Thoracic aorta (tissue), 2 donors: ENCODE data around the gene SNPH. TPM values are rescaled to one million over a fixed set of nuclear protein-coding genes. Genes with fewer than 3 reads are reported as not detected.

Experiments used
- ATAC-seq: fragments of 150-250 bp; one replicate; pipeline ENCODE4 v1.8.0; 2017; ENCODE audit warnings: low read depth; ENCODE audit not compliant: insufficient number of reproducible peaks, low FRiP score
- DNase-seq: peaks from one replicate; pipeline ENCODE4 v3.0.0-alpha.2; 2020; ENCODE audit warnings: low spot score
- H3K27ac ChIP-seq, 2 donors: fragments of 200-600 bp; sonication (generic); 1 replicate in 1 of 2; 2 replicates in 1 of 2; pipeline ENCODE4 v1.5.1; 2016; ENCODE audit warnings: mild to moderate bottlenecking in 2 of 2, moderate library complexity in 2 of 2
- H3K27me3 ChIP-seq: fragments of 200-600 bp; sonication (generic); replicated peaks from 2 replicates; pipeline ENCODE4 v1.6.0; 2016; ENCODE audit warnings: mild to moderate bottlenecking; ENCODE audit not compliant: insufficient read depth
- H3K36me3 ChIP-seq: fragments of 200-600 bp; sonication (generic); one replicate; pipeline ENCODE4 v1.5.1; 2016
- H3K4me1 ChIP-seq, 2 donors: fragments of 200-600 bp; sonication (generic); 1 replicate in 1 of 2; 2 replicates in 1 of 2; pipeline versions ENCODE4 v1.5.1 to v1.6.0; 2016; ENCODE audit warnings: low read depth in 2 of 2, mild to moderate bottlenecking in 1 of 2; ENCODE audit not compliant: control insufficient read depth in 1 of 2
- H3K4me3 ChIP-seq: fragments of 200-600 bp; sonication (generic); 2 replicates; pipeline ENCODE4 v1.5.1; 2016; ENCODE audit warnings: mild to moderate bottlenecking
- H3K9me3 ChIP-seq: fragments of 200-600 bp; sonication (generic); 2 replicates; pipeline ENCODE4 v1.5.1; 2016
- total RNA-seq, 2 donors: library from RNA; depleted of rRNA; stranded (reverse); fragments of >200 nt; gene quantifications; one replicate each; pipeline versions ENCODE4 v1.1.0 to v1.2.3, GENCODE V29; 2016
- TF ChIP-seq, protein P1 (sequence below): fragments of 200-600 bp; sonication (generic); IDR thresholded peaks from one replicate; pipeline ENCODE4 v1.5.1; 2019; ENCODE audit warnings: antibody characterized with exemption

The SNPH gene
- total RNA-seq, 2 donors from 2014 or later = 13.4 to 14.6 TPM

DNA sequence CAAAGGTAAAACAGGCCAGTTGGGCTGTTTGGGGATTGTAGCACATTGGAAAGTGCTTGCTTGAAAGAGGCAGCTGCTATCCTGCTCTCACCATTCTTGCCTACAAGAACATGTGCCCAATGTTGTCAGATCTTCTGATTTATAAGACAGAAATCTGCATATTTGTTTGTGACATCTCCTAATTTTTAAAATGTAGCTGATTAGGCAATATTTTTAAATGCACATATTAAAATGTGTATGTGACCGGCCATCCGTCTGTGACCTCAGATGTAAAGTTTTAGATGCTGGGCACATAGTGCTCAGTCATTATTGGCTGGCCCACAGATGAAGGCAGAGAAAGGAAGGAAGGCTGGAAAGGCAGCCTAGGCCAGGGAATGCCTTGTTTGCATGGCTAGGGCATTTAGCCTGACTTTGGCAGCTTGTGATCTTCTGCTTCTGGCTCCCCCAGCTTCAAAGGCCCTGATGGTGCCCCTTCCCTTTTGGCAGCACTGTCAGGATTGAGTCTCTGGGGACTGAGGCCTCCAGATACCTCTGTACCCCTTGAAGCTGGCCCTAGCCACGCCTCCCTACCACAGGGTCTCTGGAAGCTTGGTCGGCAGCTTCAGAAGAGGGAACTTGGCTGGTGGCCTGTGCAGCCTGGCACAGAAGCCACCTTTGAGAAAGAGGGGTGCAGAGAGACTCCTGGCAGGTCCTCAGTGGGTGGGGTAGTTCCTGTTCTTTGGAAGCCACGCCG lies 6.4 kb downstream of the SNPH start:
- H3K27ac ChIP-seq = no peak overlapping the region
- H3K27me3 ChIP-seq = no peaks in the 10 kb centered on the region
- H3K9me3 ChIP-seq = no peaks in the 10 kb centered on the region
- TF ChIP-seq, protein P1, sequence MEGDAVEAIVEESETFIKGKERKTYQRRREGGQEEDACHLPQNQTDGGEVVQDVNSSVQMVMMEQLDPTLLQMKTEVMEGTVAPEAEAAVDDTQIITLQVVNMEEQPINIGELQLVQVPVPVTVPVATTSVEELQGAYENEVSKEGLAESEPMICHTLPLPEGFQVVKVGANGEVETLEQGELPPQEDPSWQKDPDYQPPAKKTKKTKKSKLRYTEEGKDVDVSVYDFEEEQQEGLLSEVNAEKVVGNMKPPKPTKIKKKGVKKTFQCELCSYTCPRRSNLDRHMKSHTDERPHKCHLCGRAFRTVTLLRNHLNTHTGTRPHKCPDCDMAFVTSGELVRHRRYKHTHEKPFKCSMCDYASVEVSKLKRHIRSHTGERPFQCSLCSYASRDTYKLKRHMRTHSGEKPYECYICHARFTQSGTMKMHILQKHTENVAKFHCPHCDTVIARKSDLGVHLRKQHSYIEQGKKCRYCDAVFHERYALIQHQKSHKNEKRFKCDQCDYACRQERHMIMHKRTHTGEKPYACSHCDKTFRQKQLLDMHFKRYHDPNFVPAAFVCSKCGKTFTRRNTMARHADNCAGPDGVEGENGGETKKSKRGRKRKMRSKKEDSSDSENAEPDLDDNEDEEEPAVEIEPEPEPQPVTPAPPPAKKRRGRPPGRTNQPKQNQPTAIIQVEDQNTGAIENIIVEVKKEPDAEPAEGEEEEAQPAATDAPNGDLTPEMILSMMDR = no peak
- H3K4me3 ChIP-seq = no peak overlapping the region
- H3K4me1 ChIP-seq = no peaks in the 10 kb centered on the region
- no peak for DNase-seq
- H3K36me3 ChIP-seq = no peaks in the 10 kb centered on the region
- no peak for ATAC-seq

DNA sequence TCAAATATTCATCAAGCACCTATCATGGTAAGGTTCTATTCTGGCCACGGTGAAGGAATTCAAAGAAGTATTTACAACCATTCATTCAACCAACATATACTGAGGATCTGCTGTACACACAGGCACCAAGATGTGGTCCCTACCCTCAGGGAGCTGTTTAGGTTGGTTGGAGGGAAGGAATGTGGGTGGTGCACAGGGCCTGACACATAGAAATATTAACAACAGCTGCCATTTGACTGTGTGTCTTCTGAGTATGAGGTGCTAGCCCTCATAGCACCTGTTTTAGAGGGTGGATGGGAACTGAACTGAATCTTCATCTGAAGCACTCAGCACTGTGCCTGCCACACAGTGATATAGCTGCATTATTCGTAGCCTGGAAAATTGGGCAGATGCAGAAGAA lies 7.3 kb downstream of the SNPH start:
- H3K27ac ChIP-seq = no peak overlapping the region
- no peak for DNase-seq
- H3K36me3 ChIP-seq = no peaks in the 10 kb centered on the region
- no peaks in the 10 kb centered on the region for H3K27me3 ChIP-seq
- no peak for ATAC-seq
- no peak overlapping the region for H3K4me3 ChIP-seq
- TF ChIP-seq, protein P1 = no peak
- no peaks in the 10 kb centered on the region for H3K4me1 ChIP-seq
- no peaks in the 10 kb centered on the region for H3K9me3 ChIP-seq

DNA sequence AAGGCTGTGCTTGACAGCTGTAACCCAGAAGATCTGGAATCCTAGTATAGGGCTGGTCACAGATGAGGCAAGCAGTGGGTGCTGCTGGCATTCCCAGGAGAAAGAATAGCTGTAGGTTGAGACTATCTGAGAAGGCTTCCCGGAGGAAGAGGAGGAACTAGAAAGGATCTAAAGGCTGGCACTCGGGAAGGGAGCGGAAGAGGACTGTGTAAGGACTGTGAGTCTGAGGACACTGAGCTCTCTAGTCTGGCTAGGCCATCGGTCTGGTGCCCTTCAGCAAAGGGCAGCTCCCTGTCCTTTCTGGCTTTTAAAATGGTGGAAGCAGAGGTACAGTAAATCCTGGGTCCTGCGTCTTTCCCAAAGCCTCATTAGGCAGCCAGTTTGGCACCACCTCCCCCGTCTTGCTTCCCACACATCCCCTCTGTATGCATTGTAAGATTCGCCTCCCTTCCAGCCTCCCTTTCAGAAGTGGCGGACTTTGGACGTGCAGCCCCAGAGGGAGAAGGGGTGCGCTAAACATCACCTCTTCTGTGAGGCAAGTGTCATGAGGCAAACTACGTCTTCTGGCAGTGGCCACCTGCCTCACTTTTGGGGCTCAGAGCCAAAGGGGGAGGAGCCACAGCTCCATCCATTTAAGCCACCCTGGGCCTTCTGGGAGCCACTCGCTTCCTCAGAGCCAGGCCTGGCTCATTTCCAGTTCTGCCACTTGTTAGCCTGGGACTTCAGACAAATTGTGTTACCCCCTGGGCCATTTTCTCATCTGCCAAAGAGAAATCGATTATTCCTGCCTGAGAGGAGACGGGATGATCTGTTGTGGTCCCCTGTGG lies 8.6 kb downstream of the SNPH start:
- Histone ChIP-seq H3K4me1 (no peaks in the 10 kb centered on the region), H3K27ac (no peak overlapping the region), H3K4me3 (no peak overlapping the region), H3K9me3 (no peaks in the 10 kb centered on the region), H3K36me3 (no peaks in the 10 kb centered on the region), H3K27me3 (no peaks in the 10 kb centered on the region)
- TF ChIP-seq, protein P1 = no peak
- ATAC-seq (no peak), DNase-seq (no peak)

DNA sequence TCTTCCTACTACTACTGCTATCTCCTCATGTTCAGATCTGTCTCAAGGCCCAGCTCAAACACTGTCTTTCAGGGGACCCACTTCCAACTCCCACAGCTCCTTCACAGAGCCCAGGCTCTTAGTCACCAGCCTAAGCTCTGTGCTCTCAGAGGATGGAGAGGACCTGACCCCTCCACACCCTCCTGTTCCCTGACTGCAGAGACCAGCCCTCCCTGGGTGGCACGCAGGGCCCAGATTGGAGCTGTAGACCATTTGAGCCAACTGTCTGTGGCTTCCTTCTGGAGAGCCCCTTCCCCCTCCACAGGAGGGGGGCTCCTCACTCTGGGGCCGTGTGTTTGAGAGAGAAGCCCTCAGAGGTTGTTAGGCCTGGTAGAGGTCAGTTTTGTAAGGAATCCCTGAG lies 9.8 kb downstream of the SNPH start:
- no peak overlapping the region for H3K27ac ChIP-seq
- H3K4me1 ChIP-seq = no peaks in the 10 kb centered on the region
- H3K9me3 ChIP-seq = no peaks in the 10 kb centered on the region
- no peaks in the 10 kb centered on the region for H3K27me3 ChIP-seq
- no peak for ATAC-seq
- no peak overlapping the region for H3K4me3 ChIP-seq
- TF ChIP-seq, protein P1 = no peak
- H3K36me3 ChIP-seq = no peaks in the 10 kb centered on the region
- no peak for DNase-seq

DNA sequence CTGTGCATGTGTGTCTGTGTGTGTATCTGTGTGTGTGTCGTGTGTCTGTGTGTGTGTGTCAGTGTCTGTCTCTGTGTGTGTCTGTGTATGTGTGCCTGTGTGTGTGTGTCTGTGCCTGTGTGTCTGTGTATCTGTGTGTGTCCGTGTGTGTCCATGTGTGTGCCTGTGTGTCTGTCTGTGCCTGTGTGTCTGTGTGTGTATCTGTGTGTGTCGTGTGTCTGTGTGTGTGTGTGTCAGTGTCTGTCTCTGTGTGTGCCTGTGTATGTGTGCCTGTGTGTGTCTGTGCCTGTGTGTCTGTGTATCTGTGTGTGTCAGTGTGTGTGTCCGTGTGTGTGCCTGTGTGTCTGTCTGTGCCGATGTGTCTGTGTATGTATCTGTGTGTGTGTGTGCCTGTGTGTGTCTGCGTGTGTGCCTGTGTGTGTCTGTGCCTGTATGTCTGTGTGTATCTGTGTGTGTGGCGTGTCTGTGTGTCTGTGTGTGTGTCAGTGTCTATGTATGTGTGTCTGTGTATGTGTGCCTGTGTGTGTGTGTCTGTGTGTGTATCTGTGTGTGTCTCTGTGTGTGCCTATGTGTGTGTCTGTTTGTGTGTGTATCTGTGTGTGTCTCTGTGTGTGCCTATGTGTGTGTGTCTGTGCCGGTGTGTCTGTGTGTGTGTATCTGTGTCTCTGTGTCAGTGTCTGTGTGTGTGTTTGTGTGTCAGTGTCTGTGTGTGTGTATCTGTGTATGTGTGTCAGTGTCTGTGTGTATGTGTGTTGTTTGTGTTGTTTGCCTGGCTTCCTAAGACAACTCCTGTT lies 11.6 kb downstream of the SNPH start:
- Histone ChIP-seq H3K27ac (no peak overlapping the region), H3K4me1 (no peaks in the 10 kb centered on the region), H3K27me3 (no peaks in the 10 kb centered on the region), H3K36me3 (no peaks in the 10 kb centered on the region), H3K4me3 (no peak overlapping the region), H3K9me3 (no peaks in the 10 kb centered on the region)
- DNase-seq (no peak), ATAC-seq (no peak)
- TF ChIP-seq, protein P1 = no peak
